GM19328 (cell line): ENCODE results near the gene MED29.

Source experiments
- ATAC-seq: cut with Tn5 transposase; IDR thresholded peaks from one replicate; pipeline ENCODE4 v1.9.1; 2021; ENCODE audit warnings: mild to moderate bottlenecking, moderate library complexity; ENCODE audit not compliant: unreplicated experiment

The MED29 gene, protein sequence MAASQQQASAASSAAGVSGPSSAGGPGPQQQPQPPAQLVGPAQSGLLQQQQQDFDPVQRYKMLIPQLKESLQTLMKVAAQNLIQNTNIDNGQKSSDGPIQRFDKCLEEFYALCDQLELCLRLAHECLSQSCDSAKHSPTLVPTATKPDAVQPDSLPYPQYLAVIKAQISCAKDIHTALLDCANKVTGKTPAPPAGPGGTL

DNA sequence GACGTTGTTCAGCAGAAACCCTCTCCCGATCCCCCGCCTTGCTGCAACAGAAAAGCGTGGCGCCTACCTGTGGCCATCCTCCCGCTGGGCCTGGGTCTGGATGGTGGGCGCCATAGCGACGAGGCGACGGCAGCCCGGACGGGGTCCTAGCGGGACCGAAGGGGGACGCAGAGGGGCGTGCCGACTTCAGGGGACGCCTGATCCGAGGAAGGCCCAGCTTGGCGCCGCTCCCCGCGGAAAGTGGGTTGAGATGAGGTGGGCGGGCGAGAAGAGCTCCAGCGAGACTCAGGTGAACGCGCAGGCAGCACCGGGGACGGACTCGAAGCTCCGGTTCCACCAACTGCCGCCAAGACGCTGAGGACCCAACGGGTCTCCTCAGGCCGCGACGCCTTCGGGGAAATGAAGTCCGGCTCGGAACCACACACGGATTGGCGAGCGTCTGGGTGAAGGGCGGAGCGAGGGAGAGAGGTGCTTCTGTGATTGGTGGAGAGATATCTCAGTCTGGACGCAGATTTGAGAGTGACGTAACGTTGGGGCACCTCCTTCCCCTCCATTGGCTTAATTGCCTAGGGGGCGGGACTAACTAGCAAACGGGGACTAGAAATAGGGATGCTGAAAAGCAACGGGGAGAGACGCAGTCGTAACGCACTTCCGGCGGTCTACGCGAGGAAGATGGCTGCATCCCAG, at the start of gene MED29, which contains the start of gene PAF1:
Gene MED29, plus strand, starts transcription at position 628 of the 687 bp plus-strand sequence. Its CDS starts 45 bp downstream, at position 673.
Gene PAF1, minus strand, starts transcription at position 356 of the 687 bp plus-strand sequence. Its CDS starts 242 bp downstream, at position 114.
- ATAC-seq: peak; percentile 84

DNA sequence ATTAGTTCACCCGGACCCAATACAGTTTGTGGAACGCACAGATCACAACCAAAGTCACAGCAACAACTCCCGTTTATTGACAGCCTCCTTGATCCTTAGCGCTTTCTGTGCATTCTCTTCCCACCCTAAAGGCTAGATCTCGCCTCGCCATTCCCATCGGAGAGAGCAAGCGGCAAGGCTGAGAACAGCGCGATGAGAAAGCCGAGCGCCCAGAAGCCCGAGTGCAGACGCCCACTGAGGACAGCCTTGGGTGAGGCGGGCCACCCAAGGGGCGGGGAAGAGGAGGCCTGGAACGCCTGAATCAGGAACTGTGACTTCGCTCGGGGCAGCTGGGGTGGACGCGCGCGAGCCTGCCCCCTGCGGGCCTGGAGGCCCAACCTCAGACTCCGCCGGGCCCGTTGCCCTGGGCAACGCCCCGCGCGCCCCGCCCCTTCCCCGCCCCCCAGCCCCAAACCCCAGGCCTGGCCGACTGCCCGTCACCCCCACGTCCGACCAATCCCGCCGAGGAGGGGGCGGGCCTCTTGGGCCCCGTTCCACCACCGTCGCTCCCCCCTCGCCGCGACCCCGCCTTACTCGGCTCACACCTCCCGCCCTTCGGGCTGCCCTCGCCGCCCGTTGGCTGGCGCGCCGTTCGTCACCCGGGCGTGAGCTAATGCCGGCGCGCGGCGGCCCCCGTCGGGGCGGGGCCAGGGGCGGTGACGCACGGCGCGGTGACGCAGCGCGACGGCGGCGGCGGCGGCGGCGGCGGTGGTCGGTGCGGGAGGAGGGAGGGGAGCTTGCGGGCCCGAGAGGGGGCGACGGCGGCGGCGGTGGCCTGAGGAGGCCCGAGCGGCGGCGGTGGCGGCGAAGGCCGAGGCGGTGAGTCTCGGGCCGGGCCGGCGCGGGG, 49.2 kb upstream of the MED29 start, which contains the start of gene SAMD4B:
Gene SAMD4B, plus strand, starts transcription at position 703 of the 886 bp plus-strand sequence. CDS start 14,473 bp downstream, outside the sequence.
- ATAC-seq: peak; percentile 93

DNA sequence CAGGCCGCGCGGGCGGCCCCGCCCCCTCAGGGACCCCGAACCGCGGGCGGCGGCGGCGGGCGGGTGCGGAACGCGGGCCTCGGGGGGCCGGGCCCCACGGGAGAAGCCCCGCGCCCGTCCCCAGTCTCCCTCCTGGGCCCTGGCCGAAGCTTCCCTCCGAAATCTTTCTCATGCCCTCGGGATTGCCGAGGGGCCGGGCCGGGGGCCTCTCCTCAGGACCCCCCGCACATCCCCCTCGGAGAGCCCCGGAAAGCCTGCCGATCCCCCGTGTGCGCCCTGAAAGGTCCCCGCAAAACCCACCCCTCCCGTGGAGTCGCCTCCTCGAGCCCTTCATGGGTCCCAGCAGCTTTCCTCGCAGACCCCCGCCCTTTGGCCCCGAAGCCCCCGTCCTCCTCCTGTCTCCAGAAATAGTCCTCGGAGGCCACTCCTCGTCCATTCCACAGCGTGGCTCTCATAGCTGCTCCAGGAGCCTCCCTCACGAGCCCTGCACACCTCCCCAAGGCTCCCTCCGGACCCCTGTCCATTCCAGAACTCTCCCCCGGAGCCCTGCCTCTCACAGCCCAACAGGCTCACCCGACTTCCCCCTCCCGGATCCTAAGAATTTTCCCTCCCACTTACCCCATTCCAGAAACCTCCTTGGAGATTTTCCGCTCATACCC, 48.4 kb upstream of the MED29 start:
- ATAC-seq: no peak

DNA sequence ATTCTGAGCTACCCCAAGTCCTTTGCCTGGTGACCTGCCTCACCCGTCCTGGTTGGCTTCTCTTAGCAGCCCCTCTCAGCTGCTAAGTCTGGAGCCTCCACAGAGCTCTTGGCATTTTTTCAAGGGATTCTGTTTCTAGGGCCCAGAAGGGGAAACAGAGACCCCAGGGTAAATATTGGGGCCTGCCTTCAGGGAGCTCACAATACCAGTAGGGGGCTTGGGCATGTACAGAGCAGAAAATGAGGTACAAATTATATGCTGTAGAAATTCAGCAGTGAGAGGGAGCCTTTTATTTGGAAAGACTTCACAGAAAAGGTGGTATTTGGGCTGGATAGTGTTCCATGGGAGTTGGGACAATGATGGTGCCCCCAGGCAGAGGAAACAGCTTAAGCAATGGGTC, 45.2 kb upstream of the MED29 start:
- ATAC-seq: no peak

DNA sequence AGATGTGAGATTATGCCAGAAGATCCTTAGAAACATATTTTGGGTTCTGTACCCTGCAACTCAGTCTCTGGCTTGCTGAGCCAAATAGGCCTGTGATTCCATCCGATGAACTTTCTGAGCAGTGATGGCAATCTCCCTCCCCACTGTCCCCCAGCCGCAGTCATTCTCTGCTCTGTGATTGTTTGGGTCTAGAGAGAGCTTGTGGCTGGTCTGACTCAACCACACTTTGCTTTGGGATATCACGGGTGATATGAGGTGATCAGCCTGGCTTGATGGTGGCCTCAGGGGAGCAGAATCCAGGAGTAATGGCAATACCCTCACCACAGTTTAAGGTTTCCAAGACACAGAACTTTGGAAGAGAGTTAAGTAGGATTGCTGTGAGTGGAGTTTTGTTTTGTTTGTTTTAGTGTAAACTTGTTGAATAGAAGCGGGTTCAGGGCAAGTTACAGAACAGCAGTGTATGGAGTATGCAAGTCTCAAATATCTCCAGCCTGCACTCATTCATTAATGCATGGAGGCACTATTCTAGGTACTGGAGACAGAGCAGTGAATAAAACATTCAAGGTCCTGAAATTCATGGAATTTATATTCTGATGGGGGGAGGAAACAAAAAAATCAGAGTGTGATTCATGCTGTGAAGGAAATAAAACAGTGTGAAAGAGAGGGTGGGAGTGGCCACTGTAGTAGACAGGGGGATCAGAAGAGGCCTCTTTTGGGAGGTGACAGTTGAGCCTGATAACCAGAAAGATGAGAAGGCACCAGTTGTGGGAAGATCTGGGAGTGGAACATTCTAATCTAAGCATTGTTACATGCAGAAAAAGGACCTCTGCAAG, 43.6 kb upstream of the MED29 start:
- ATAC-seq: no peak

DNA sequence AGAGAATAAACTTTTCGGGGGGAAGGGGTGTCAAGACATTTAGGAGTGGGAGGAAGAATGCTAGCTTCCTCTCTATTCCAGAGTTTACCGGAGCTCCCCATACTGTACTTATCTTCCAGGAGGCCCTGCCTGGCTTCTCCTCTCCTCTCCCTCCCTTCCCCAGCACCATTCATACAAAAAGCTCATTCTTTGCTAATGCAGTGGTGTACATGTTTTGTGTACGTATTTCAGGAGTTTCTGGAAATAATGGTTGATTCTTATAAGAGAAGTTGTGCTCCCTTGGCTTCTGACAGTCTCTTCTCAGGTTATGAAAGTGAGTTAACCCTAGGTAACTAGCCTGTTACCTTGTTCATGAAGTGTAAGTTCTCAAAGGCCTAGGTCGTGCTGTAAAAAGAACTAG, 41.9 kb upstream of the MED29 start:
- no peak for ATAC-seq

DNA sequence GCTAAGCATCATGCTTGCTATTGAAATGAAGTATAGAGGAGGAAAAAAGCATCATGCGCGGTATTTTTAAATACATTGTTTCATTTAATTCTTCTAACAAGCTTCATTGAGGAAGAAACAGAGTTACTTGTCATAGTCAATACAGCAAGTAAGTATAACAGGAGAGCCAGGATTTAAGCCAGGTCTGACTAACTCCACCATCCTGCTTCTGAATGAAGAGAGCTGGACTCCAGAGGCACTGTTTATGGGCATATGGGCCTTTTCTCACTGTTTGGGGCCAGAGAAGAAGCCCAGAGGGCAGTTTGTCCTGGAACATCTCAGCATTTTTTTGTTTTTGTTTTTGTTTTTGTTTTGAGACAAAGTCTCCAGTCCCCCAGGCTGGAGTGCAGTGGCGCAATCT, 41.0 kb upstream of the MED29 start:
- ATAC-seq: no peak

DNA sequence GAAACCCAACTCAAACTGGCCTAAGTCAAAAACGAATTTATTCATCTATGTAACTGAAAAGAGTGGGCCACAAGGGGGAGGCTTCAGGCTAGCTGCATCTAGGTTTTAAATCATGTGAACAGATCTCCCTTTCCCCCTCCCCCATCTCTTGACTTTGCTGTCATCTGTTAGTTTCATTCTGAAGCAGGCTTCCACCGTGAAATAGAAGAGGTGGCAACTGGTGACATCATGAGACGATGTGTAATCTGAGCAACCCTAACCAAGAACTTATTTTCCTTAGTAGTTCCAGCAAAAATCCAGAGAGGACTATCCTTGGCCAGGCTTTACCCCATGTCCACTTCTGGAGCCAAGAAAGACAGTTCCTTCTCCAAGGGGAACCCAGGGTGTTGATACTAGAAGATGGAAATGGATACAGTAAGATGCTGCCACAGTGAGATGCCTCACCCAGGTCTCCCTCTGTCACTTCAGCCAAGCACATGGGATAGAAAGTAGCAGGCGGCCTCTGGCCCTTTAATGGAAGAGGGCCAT, 39.6 kb upstream of the MED29 start:
- ATAC-seq: no peak

DNA sequence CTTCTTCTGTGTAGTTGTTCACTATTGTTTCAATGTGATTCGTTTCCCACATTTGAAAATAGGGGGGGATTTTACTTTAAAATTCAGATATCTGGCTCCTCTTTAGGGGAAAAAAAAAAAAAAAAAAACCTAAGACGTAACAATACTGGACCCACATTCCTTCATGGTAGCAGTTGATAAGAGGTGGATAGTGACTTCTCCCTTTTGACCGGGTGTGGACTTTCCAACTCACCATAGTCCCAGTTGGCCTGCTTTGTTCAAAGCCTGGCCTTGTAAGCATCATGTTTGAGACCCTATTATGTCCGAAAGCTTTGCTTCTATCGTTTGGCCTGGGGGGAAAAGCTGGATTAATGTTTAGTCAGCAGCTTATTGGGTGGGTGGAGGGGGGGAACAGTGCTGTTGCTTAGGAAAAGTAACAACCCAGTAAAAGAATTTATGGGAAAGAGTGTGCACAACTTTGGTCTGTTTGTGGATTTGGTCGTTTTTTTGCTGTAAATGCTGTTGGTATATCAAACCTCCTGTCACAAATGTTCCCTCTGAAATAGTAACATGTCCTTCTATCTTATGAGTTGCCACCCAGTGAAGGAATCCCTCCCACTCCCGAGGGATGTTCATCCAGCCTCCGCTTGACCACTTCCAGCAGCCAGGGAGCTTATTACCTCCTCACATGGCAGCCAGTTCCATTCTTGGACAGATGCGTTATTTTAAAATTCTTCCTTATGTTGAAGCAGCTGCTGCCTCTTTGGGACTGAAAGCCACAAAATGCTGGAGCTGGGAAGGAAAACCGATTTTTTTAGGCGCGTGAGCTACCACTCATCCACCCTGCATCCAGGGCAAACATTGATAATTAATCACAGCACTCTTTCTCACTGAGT, 38.6 kb upstream of the MED29 start:
- ATAC-seq: no peak

DNA sequence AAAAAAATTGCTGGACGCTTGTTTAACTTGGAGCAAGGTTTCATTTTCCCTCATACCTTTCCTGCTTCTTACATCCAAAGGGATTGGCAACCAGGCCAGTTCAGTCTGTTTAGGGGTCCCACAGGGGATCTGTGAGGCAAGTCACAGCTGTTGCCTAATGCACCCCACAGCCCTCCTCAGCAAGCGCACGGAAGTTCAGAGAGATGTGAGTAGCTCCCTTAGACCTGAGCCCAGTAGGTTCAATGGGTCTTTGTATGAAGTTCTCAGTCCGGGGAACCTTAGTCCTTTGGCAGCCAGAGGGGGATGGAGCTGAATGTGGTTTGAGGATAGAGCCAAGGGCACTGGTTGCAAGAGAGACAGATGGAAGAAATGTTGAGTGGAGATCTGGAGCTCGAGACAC, 35.9 kb upstream of the MED29 start:
- no peak for ATAC-seq

DNA sequence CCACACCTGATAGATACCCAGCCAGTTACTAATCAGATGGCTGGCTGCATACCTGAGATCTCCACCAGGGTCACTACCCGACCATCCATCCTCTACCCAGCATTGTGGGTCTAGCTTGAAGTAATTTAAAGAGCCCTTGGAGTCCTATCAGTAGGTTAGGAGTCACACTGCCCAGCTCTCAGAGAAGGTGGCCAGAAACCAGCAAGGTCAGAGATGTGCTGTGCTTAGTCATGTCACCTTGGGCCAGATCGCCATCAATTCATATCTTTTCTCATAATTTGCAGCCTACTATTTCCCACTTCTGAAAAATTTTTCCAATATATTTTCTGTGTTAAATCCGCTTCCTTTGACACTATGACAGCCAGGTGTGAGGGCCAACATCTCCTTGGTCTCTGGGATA, 35.1 kb upstream of the MED29 start:
- ATAC-seq: no peak

DNA sequence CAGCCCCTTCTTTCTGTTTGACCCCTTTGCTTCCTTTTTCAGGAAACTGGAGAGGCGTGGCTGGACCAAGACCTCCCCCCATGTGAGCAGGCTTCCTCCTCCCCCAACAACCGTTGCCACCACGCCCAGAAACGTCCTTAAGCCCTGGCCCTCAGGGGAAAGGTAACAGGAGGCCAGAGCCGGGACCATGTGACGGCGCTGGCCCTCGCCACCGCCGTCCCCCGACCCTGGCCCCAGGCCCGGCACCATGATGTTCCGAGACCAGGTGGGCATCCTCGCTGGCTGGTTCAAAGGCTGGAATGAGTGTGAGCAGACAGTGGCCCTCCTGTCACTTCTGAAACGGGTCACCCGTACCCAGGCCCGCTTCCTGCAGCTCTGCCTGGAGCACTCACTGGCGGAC, 34.5 kb upstream of the MED29 start:
- ATAC-seq: no peak

DNA sequence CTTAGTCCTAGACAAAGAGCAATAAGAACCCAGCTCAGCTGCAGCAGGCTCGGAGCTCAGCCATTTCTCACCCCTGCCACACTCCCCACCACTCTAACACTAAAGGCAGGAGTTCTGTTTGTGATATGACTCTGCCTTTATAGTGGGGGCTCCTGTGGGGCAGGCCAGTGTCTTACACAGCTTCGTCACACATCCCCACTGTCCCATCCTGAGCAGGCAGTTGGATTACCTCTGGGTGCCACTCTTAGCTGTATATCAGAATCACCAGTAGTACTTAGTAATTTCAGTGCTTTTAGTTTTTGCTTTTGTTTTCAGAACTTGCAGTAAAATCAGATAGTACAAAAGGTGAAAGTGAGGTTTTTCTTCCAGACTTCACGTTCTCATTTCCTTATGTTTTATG, 32.2 kb upstream of the MED29 start:
- no peak for ATAC-seq

DNA sequence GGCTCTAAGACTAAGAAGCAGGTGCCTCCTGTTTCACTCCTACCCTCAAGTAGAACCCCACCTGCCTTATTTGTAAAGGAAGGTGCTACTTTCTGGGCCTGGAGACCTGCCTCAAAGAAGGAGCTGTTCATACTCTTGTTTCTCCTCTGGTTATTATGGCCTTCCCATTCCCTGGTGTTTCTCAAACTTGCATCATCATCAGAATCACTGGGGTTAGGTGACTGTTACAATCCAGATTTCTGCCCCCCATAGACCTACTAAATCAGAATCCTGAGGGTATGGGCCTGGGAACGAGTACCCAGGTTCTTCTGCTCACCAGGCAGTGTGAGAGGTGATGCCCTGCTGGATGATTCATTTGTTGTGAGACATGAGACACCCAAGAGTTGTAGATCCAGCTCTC, 30.6 kb upstream of the MED29 start:
- no peak for ATAC-seq

DNA sequence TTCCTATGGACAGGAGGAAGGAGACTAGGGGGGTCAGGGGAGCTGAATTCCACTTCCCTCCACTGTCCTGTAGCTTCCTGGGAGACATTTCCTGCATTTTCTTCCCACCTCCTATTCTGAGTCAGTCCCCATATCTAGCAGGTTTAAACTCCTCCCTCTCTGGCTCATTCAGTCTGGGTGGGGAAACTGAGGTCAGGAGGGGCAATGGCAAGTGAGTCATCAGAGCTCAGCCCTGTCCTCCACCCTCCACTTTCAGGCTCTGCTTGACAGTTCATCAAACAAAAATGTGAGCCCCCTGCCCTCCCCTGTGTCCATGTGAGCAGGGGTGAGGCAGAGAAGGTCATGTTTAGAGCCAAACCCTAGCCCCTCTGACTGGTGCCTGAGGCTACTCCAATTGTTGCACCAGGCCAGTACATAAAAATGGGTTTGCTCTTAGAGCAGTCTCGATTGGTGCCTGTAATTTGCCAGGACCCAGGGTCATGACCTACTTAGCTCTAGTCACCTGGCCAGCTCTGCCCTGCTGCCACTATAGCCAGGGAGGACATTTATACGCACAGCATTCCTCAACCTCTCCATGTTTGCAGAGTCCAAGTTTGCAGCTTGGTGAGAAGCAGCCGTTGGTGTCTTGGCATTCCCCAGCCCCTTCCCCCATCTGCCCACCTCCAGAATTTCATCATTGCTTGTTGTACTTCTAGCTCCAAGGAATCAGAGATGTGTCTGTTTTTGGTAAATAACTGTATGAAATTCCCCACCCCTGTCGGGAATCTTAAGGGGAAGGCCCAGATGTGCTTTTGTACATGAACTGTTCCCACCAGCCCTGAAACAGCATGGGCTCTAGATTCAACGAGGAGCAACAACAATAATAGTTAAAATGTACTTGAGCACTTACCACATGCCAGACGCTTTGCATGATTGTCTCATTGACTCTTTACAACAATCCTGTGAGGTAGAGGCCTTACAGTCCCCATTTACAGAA, 28.2 kb upstream of the MED29 start:
- no peak for ATAC-seq

DNA sequence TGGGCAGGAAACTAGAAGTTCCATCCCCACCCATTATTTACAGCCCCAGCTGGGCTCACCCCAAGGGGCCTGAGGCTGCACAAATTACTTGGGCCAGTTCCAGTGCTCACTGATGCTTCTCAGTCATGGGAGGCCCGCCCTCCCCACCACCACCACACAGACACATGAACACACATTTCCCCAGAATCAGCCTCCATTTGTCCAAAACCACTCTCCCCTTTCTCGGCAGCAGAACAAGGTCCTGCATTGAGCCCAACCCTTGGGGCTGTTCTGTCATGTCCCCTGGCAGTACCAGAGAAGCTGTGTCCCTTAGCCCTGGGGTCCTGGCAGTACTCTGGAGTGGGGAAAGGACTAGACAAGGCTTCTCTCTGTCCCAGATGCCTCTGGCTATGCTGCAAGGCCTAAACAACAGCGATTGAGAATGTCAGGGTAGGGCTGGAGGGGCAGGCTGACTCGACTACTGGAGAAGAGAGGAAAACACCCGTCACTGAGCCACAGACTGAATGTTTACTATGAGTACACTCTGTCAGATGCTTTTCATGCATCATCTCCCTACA, 27.2 kb upstream of the MED29 start:
- no peak for ATAC-seq

DNA sequence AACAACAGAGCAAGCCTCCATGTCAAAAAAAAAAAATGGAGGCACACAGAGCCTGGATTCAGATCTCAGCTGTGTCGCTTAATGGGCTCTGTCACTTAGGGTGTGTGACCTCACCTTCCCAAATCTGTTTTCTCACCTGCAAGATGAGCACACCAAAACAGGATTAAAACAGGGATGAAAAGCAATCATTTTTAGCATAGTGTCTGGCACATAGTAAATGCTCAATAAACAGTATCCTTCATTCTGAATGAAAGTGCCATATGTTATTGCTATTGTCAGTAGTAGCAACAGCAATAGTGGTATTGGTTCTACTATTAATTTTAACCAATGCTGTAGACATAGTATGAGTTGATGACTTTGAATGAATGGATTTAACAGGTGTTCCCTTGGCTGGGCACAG, 25.6 kb upstream of the MED29 start:
- no peak for ATAC-seq
